NCI-H146 (cell line): ENCODE measurements around the gene CADPS2.
"Not testable (repeated sequence)": the region's sequence is repeated elsewhere in the genome, so short reads cannot be mapped to it uniquely, and the experiment has no call there.

Experiments used
- DNase-seq: peaks from one replicate; lab custom pipeline; 2025; lab: John Stamatoyannopoulos, UW

Gene CADPS2

GRCh38 chr7:122849957-122850328 is 36.3 kb downstream of the CADPS2 start:
- DNase-seq, result no peak

GRCh38 chr7:122849322-122849956 is 36.8 kb downstream of the CADPS2 start:
- DNase-seq, result no peak

- no peak for DNase-seq
Measured at GRCh38 chr7:122847871-122848473, 38.3 kb downstream of the CADPS2 start.

GRCh38 chr7:122846591-122846990 is 39.7 kb downstream of the CADPS2 start:
- no peak for DNase-seq

GRCh38 chr7:122845286-122845685 is 41.0 kb downstream of the CADPS2 start:
- no peak for DNase-seq

- DNase-seq, result peak; percentile 16
Measured at GRCh38 chr7:122844191-122844988, 41.9 kb downstream of the CADPS2 start.

- DNase-seq, result no peak
Measured at GRCh38 chr7:122842971-122843370, 43.3 kb downstream of the CADPS2 start.

GRCh38 chr7:122836286-122836685 is 50.0 kb downstream of the CADPS2 start:
- DNase-seq, result not testable (repeated sequence)

GRCh38 chr7:122834571-122834942 is 51.7 kb downstream of the CADPS2 start:
- not testable (repeated sequence) for DNase-seq

- no peak for DNase-seq
Measured at GRCh38 chr7:122833888-122834570, 52.2 kb downstream of the CADPS2 start.

GRCh38 chr7:122831436-122831835 is 54.8 kb downstream of the CADPS2 start:
- DNase-seq, result no peak

GRCh38 chr7:122829962-122830361 is 56.3 kb downstream of the CADPS2 start:
- DNase-seq, result no peak

GRCh38 chr7:122827763-122828162 is 58.5 kb downstream of the CADPS2 start:
- DNase-seq, result no peak

GRCh38 chr7:122813845-122814244 is 72.4 kb downstream of the CADPS2 start:
- DNase-seq, result no peak

GRCh38 chr7:122803851-122804250 is 82.4 kb downstream of the CADPS2 start:
- DNase-seq, result no peak

- DNase-seq, result peak; percentile 29
Measured at GRCh38 chr7:122803323-122803722, 82.9 kb downstream of the CADPS2 start.

GRCh38 chr7:122802301-122802751 is 83.9 kb downstream of the CADPS2 start:
- peak; percentile 10 for DNase-seq

GRCh38 chr7:122791959-122792545 is 94.2 kb downstream of the CADPS2 start:
- DNase-seq, result no peak

- DNase-seq, result peak; percentile 3
Measured at GRCh38 chr7:122790591-122790990, 95.7 kb downstream of the CADPS2 start.

GRCh38 chr7:122790132-122790531 is 96.1 kb downstream of the CADPS2 start:
- DNase-seq, result no peak

GRCh38 chr7:122789156-122789555 is 97.1 kb downstream of the CADPS2 start:
- no peak for DNase-seq

GRCh38 chr7:122770686-122771335 is 115.4 kb downstream of the CADPS2 start:
- DNase-seq, result peak; percentile 60
